Spleen (tissue), 11 donors: Measurements from ENCODE around the gene PPP1R3G. TPM values are rescaled to one million over a fixed set of nuclear protein-coding genes. Genes with fewer than 3 reads are reported as not detected.

ENCODE experiments used
- DNase-seq: peaks from one replicate; pipeline ENCODE4 v3.0.0-alpha.2; 2020
- H3K27ac ChIP-seq, 8 donors: fragments of 200-600 bp; sonication (generic) in 7 of 8; 1 replicate in 4 of 8; 2 replicates in 4 of 8; pipeline versions ENCODE4 v1.5.0 to v1.8.0; 2016 to 2021; ENCODE audit warnings: inconsistent platforms in 4 of 8, mild to moderate bottlenecking in 4 of 8, moderate library complexity in 1 of 8
- H3K27me3 ChIP-seq, 7 donors: fragments of 200-600 bp; sonication (generic) in 6 of 7; replicated peaks in 1 of 7; 1 replicate in 4 of 7; 2 replicates in 3 of 7; pipeline versions ENCODE4 v1.5.0 to v1.8.0; 2016 to 2021; ENCODE audit warnings: inconsistent platforms in 3 of 7, mild to moderate bottlenecking in 1 of 7
- H3K36me3 ChIP-seq, 6 donors: fragments of 200-600 bp; sonication (generic) in 5 of 6; 1 replicate in 4 of 6; 2 replicates in 2 of 6; pipeline versions ENCODE4 v1.5.0 to v1.8.0; 2016 to 2021; ENCODE audit warnings: inconsistent platforms in 2 of 6
- H3K4me1 ChIP-seq, 6 donors: fragments of 200-600 bp; sonication (generic) in 5 of 6; 1 replicate in 3 of 6; 2 replicates in 3 of 6; pipeline versions ENCODE4 v1.5.0 to v1.8.0; 2016 to 2021; ENCODE audit warnings: inconsistent platforms in 3 of 6
- H3K4me3 ChIP-seq, 8 donors: fragments of 200-600 bp; sonication (generic) in 7 of 8; 1 replicate in 4 of 8; 2 replicates in 4 of 8; pipeline versions ENCODE4 v1.5.0 to v1.8.0; 2016 to 2021; ENCODE audit warnings: inconsistent platforms in 4 of 8, mild to moderate bottlenecking in 4 of 8, moderate library complexity in 2 of 8
- H3K9me3 ChIP-seq, 8 donors: fragments of 200-600 bp; sonication (generic) in 7 of 8; 1 replicate in 4 of 8; 2 replicates in 4 of 8; pipeline versions ENCODE4 v1.5.0 to v1.8.0; 2016 to 2021; ENCODE audit warnings: inconsistent platforms in 4 of 8
- POLR2A ChIP-seq, 3 donors: fragments of 450-650 bp; IDR thresholded peaks; one replicate each; pipeline ENCODE4 v1.5.1; 2017; ENCODE audit warnings: antibody characterized with exemption in 3 of 3, mild to moderate bottlenecking in 1 of 3
- POLR2AphosphoS5 ChIP-seq, 3 donors: sonication (generic); formaldehyde crosslinking; IDR thresholded peaks; one replicate each; pipeline ENCODE4 v1.5.1; 2017; ENCODE audit warnings: antibody characterized with exemption in 3 of 3
- WGBS, 5 donors: extraction: QIAGEN DNeasy Blood & Tissue Kit in 3 of 5; methylation state at CpG; one replicate each; pipeline versions ENCODE4 v1.1.5 to v1.1.7; 2013 to 2018; 5-methylcytosine and 5-hydroxymethylcytosine counted together
- intact Hi-C: fragments of 100-400 bp; cut with DNase I; formaldehyde crosslinking; loops from one replicate; pipeline ENCODE4 v1.15.0; 2023; ENCODE audit warnings: low total_unique reads
- polyA plus RNA-seq, 3 donors: library from polyadenylated mRNA; stranded (reverse); fragments of 200-250 nt; gene quantifications; one replicate each; pipeline ENCODE4 v1.2.1, GENCODE V29; 2013
- total RNA-seq, 7 donors: library from RNA; depleted of rRNA in 3 of 7; stranded (reverse); fragments of >200 nt in 3 of 7; fragmentation: NEBNext Ultra II Directional in 4 of 7; extraction: Animal tissue kit (Norgen Biotek cat#: 25700) in 4 of 7; gene quantifications; one replicate each; pipeline versions ENCODE4 v1.1.0 to v1.2.1, GENCODE V29; 2016 to 2021
- TF ChIP-seq, protein P1 (sequence below), 11 experiments: fragments of 200-600 bp in 7 of 11; fragments of 450-650 bp in 4 of 11; sonication (generic) in 4 of 11; IDR thresholded peaks in 8 of 11; conservative IDR thresholded peaks in 3 of 11; 1 replicate in 7 of 11; 2 replicates in 4 of 11; pipeline versions ENCODE4 v1.4.0 to v1.8.0; 2016 to 2021; ENCODE audit warnings: antibody characterized with exemption in 11 of 11, inconsistent platforms in 4 of 11, mild to moderate bottlenecking in 1 of 11
- donor health status: healthy with polysubstance abuse.
- donor health status: DM: no; HTN: no; CAD: no; lungs with moderate emphysema.
- donor health status: DM: no; HTN: no; CAD: no.
- donor health status: Bipolar disorder and iron deficiency.
- donor health status: healthy.
- donor health status: DM: no; HTN: no; CAD: no.
- donor health status: DM: yes; HTN: yes; CAD: no.

The PPP1R3G gene
- total and polyA plus RNA-seq, 10 donors, result 0.54 to 10.1 (median 4.5) TPM

DNA sequence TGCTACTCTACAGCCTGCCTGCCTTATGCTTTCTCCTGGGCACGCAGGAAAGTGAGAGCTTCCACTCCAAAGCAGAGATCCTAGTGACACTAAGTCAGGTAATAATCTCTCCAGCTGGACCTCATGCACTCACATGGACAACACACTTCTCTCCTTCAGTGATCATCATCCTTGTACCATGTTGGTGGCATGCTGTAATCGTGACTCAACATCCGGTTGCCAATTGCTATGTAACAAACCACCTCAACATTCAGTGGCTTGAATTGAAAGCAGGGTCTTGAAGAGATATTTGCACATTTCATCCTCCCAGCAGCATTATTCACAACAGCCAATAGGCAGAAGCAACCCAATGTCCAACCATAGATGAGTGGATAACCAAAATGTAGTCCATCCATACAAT is 40.3 kb upstream of the PPP1R3G start:
- TF ChIP-seq, protein P1, sequence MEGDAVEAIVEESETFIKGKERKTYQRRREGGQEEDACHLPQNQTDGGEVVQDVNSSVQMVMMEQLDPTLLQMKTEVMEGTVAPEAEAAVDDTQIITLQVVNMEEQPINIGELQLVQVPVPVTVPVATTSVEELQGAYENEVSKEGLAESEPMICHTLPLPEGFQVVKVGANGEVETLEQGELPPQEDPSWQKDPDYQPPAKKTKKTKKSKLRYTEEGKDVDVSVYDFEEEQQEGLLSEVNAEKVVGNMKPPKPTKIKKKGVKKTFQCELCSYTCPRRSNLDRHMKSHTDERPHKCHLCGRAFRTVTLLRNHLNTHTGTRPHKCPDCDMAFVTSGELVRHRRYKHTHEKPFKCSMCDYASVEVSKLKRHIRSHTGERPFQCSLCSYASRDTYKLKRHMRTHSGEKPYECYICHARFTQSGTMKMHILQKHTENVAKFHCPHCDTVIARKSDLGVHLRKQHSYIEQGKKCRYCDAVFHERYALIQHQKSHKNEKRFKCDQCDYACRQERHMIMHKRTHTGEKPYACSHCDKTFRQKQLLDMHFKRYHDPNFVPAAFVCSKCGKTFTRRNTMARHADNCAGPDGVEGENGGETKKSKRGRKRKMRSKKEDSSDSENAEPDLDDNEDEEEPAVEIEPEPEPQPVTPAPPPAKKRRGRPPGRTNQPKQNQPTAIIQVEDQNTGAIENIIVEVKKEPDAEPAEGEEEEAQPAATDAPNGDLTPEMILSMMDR (IDR thresholded peaks at IDR 0.05 in 8 of 11, conservative IDR thresholded peaks at IDR 0.05 in 3 of 11), result no peak
- TF ChIP-seq POLR2AphosphoS5 (IDR thresholded peaks at IDR 0.05) (no peak), POLR2A (IDR thresholded peaks at IDR 0.05) (no peak)
- H3K36me3 ChIP-seq, result peaks cover 0 to 7% (median 0%) of the 10 kb centered on the region in 6 donors
- H3K9me3 ChIP-seq, result peaks cover 0 to 12% (median 2%) of the 10 kb centered on the region in 8 donors
- intact Hi-C loops, result no loop called here
- H3K4me1 ChIP-seq, result no peaks in the 10 kb centered on the region
- no peak overlapping the region for H3K4me3 ChIP-seq
- no peaks in the 10 kb centered on the region for H3K27me3 ChIP-seq
- H3K27ac ChIP-seq, result no peak overlapping the region
- 68 to 100% (median 86%) methylated on average over 3 of the region's 3 CpGs for WGBS, 5 donors
- no peak for DNase-seq

DNA sequence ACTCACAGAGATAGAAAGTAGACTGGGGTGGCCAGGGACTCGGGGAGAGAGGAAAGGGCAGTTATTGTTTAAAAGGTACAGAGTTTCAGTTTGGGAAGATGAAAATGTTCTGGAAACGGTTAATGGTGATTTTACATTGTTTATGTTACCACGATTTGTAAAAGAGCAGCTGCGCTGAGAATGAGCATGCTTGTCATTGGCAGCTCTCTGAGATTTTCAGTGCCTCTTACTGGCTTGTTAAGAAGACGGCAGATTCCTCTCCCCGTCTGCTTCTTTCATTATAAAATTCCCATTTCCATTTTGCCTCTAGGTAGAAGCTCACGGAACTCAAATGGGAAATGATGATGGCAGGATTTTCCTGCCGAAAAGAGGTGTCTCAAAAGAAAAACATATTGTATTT is 39.7 kb upstream of the PPP1R3G start:
- intact Hi-C loops, result no loop called here
- Histone ChIP-seq H3K27ac (no peak overlapping the region), H3K4me1 (no peaks in the 10 kb centered on the region), H3K36me3 (peaks cover 0 to 7% (median 0%) of the 10 kb centered on the region in 6 donors), H3K9me3 (peaks cover 0 to 18% (median 8%) of the 10 kb centered on the region in 8 donors), H3K4me3 (no peak overlapping the region), H3K27me3 (no peaks in the 10 kb centered on the region)
- TF ChIP-seq POLR2AphosphoS5 (IDR thresholded peaks at IDR 0.05) (no peak), POLR2A (IDR thresholded peaks at IDR 0.05) (no peak)
- TF ChIP-seq, protein P1 (IDR thresholded peaks at IDR 0.05 in 8 of 11, conservative IDR thresholded peaks at IDR 0.05 in 3 of 11), result no peak
- DNase-seq, result no peak
- WGBS, 5 donors, result 88 to 95% (median 90%) methylated on average over 8 of the region's 8 CpGs

DNA sequence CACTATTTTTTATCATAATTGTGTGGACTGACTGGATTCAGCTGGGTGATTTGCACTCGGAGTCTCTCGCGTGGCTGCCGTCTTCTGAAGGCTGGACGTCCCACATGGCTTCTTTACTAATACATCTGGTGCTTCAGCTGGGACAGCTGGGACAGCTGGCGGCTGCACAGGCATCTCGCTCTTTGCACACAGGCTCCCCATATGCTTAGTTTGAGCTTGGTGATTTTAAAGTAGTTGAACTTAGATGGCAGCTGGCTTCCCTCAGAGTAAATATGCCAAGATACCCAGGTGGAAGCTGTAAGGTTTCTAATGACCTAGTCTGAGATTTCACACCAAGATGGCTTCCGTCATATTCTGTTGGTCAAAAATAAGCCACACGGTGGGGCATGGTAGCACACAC is 38.7 kb upstream of the PPP1R3G start:
- Histone ChIP-seq H3K4me1 (no peaks in the 10 kb centered on the region), H3K4me3 (no peak overlapping the region), H3K27me3 (no peaks in the 10 kb centered on the region), H3K27ac (no peak overlapping the region), H3K9me3 (peaks cover 3 to 28% (median 18%) of the 10 kb centered on the region in 8 donors), H3K36me3 (peaks cover 0 to 7% (median 0%) of the 10 kb centered on the region in 6 donors)
- 91 to 95% (median 94%) methylated on average over 9 of the region's 9 CpGs for WGBS, 5 donors
- intact Hi-C loops, result no loop called here
- no peak for TF ChIP-seq POLR2A (IDR thresholded peaks at IDR 0.05)
- TF ChIP-seq POLR2AphosphoS5 (IDR thresholded peaks at IDR 0.05), result no peak
- TF ChIP-seq, protein P1 (IDR thresholded peaks at IDR 0.05 in 8 of 11, conservative IDR thresholded peaks at IDR 0.05 in 3 of 11), result no peak
- DNase-seq, result no peak

DNA sequence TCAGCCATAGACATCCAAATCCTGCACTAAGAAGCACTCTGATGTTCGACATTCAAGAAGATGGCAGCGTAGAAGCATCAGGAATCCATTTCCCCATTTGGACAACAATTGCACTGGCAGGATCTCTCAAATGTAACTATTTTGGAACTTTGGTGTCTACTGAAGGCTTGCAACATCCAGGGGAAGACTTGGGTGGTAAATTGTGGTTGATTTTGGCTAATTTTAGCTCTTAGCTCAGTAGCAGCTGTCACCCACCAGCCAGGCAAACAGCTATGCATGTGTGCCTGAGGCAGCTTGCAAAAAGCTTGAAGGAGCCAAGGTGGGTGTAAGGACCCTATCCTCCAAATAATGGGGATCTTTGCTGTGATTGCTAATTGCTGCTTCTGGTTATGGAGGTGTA is 35.1 kb upstream of the PPP1R3G start:
- Histone ChIP-seq H3K4me1 (peaks cover 0 to 15% (median 6%) of the 10 kb centered on the region in 6 donors), H3K9me3 (peaks cover 5 to 36% (median 26%) of the 10 kb centered on the region in 8 donors), H3K27me3 (no peaks in the 10 kb centered on the region), H3K27ac (no peak overlapping the region), H3K36me3 (peaks cover 0 to 3% (median 0%) of the 10 kb centered on the region in 6 donors), H3K4me3 (no peak overlapping the region)
- 64 to 87% (median 73%) methylated on average over 2 of the region's 2 CpGs for WGBS, 5 donors
- intact Hi-C loops, result no loop called here
- TF ChIP-seq POLR2AphosphoS5 (IDR thresholded peaks at IDR 0.05), result no peak
- TF ChIP-seq, protein P1 (IDR thresholded peaks at IDR 0.05 in 8 of 11, conservative IDR thresholded peaks at IDR 0.05 in 3 of 11), result no peak
- TF ChIP-seq POLR2A (IDR thresholded peaks at IDR 0.05), result no peak
- DNase-seq, result no peak
